HG03066 (cell line): ENCODE results near the gene ZNF202.
"Not testable (repeated sequence)": the region's sequence is repeated elsewhere in the genome, so short reads cannot be mapped to it uniquely, and the experiment has no call there.

Source experiments
- ATAC-seq: cut with Tn5 transposase; IDR thresholded peaks from one replicate; pipeline ENCODE4 v1.9.1; 2021; ENCODE audit warnings: low read depth; ENCODE audit not compliant: unreplicated experiment

The ZNF202 gene

GRCh38 chr11:123741159-123742030, at the start of gene ZNF202:
ZNF202 (minus strand) TSS chr11:123741660; CDS start chr11:123730888, 10,772 bp downstream.
- peak; percentile 99 for ATAC-seq

- ATAC-seq: no peak
Observed at GRCh38 chr11:123783536-123783935, 42.1 kb upstream of the ZNF202 start.

GRCh38 chr11:123778511-123778910, 37.1 kb upstream of the ZNF202 start:
- no peak for ATAC-seq

- ATAC-seq: no peak
Observed at GRCh38 chr11:123775715-123776549, 34.5 kb upstream of the ZNF202 start.

- ATAC-seq: no peak
Observed at GRCh38 chr11:123775289-123775688, 33.8 kb upstream of the ZNF202 start.

GRCh38 chr11:123773959-123774358, 32.5 kb upstream of the ZNF202 start:
- ATAC-seq: no peak

GRCh38 chr11:123773026-123773425, 31.6 kb upstream of the ZNF202 start:
- no peak for ATAC-seq

- ATAC-seq: no peak
Observed at GRCh38 chr11:123771664-123772063, 30.2 kb upstream of the ZNF202 start.

GRCh38 chr11:123770712-123771111, 29.3 kb upstream of the ZNF202 start:
- ATAC-seq: no peak

- ATAC-seq: no peak
Observed at GRCh38 chr11:123765601-123766000, 24.1 kb upstream of the ZNF202 start.

- no peak for ATAC-seq
Observed at GRCh38 chr11:123762422-123762821, 21.0 kb upstream of the ZNF202 start.

GRCh38 chr11:123760894-123761293, 19.4 kb upstream of the ZNF202 start:
- ATAC-seq: no peak

- no peak for ATAC-seq
Observed at GRCh38 chr11:123757976-123758375, 16.5 kb upstream of the ZNF202 start.

GRCh38 chr11:123755813-123756212, 14.4 kb upstream of the ZNF202 start:
- no peak for ATAC-seq

GRCh38 chr11:123755344-123755743, 13.9 kb upstream of the ZNF202 start:
- no peak for ATAC-seq

GRCh38 chr11:123754101-123754568, 12.7 kb upstream of the ZNF202 start, which contains the start of gene OR6X1:
OR6X1 (minus strand) TSS chr11:123754518; CDS start chr11:123754518, 0 bp downstream.
- no peak for ATAC-seq

GRCh38 chr11:123753110-123753509, 11.7 kb upstream of the ZNF202 start:
- no peak for ATAC-seq

GRCh38 chr11:123751781-123752180, 10.3 kb upstream of the ZNF202 start:
- no peak for ATAC-seq

GRCh38 chr11:123748349-123748748, 6.9 kb upstream of the ZNF202 start:
- not testable (repeated sequence) for ATAC-seq

- no peak for ATAC-seq
Observed at GRCh38 chr11:123745764-123746451, 4.4 kb upstream of the ZNF202 start.

GRCh38 chr11:123742724-123743120, 1.3 kb upstream of the ZNF202 start:
- no peak for ATAC-seq
